Measurements from ENCODE around the gene ADRM1. TPM values are rescaled to one million over a fixed set of nuclear protein-coding genes. Genes with fewer than 3 reads are reported as not detected.

Gene ADRM1
- total and polyA plus RNA-seq, 2 experiments from 2014 or later: 206 to 243 TPM

- H3K9me2 ChIP-seq (ENCODE audit: insufficient read depth): no peaks in the 10 kb centered on the region
- Mint-ChIP-seq H3K4me3 (no peak overlapping the region), H3K36me3 (ENCODE audit: low read depth) (peaks cover 49% of the 10 kb centered on the region), H3K9me3 (peaks cover 3% of the 10 kb centered on the region; the same call in 1 of the 3 replicates), H3K27ac (no peak overlapping the region), H3K27me3 (ENCODE audit: insufficient read depth, low read depth, poor library complexity) (peaks cover 16% of the 10 kb centered on the region), H3K4me1 (no peaks in the 10 kb centered on the region; the same call in 2 of the 3 replicates)
- no peaks in the 10 kb centered on the region; the same call in 1 of the 2 replicates for H3F3A ChIP-seq (replicated peaks; ENCODE audit: low read depth)
- H3K4me1 ChIP-seq (ENCODE audit: insufficient read depth): no peaks in the 10 kb centered on the region
- H4K20me1 ChIP-seq (replicated peaks; ENCODE audit: insufficient read depth): no peaks in the 10 kb centered on the region
- H3K36me3 ChIP-seq (ENCODE audit: insufficient read depth): peaks cover 17% of the 10 kb centered on the region
- no peaks in the 10 kb centered on the region for H3K79me2 ChIP-seq (replicated peaks; ENCODE audit: insufficient read depth)
- no peak for TF ChIP-seq ZNF114 (CRISPR knock-in tag; IDR thresholded peaks at IDR 0.05)
- no peak for TF ChIP-seq ZNF331 (CRISPR knock-in tag; IDR thresholded peaks at IDR 0.05; ENCODE audit: low read depth)
- no peak for TF ChIP-seq NANOG (IDR thresholded peaks at IDR 0.05; ENCODE audit: borderline replicate concordance)
- TF ChIP-seq CREB1 (CRISPR knock-in tag; IDR thresholded peaks at IDR 0.05; ENCODE audit: low read depth): no peak
- TF ChIP-seq EZH2phosphoT487 (IDR thresholded peaks at IDR 0.05; ENCODE audit: unreplicated experiment): no peak
- TF ChIP-seq JUNB (IDR thresholded peaks at IDR 0.05; ENCODE audit: unreplicated experiment): no peak
- no peak for TF ChIP-seq STAT1 (IDR thresholded peaks at IDR 0.05; ENCODE audit: unreplicated experiment)
- no peak for TF ChIP-seq ZNF462 (CRISPR knock-in tag; IDR thresholded peaks at IDR 0.05)
- no peak for TF ChIP-seq POLR2AphosphoS5 (IDR thresholded peaks at IDR 0.05; ENCODE audit: low read depth)
- no peak for TF ChIP-seq EZH2 (IDR thresholded peaks at IDR 0.05; ENCODE audit: low read depth, unreplicated experiment)
- TF ChIP-seq REST (IDR thresholded peaks at IDR 0.05; ENCODE audit: unreplicated experiment): no peak
- no peak overlapping the region for H3K27ac ChIP-seq (ENCODE audit: low read depth)
- H2AFZ ChIP-seq: no peak overlapping the region
- H3K27me3 ChIP-seq (ENCODE audit: insufficient read depth): no peaks in the 10 kb centered on the region
- DNase-seq (ENCODE audit: low spot score): no peak
- no peak for ATAC-seq
- H3K4me2 ChIP-seq: no peak overlapping the region
- no peak overlapping the region for H3K4me3 ChIP-seq
These were observed 27.9 kb downstream of the ADRM1 start for GRCh38 chr20:62330576-62331317.

Measured in GM23338 (cell line).